Endothelial cell of umbilical vein (primary cell): ENCODE measurements around the gene HDAC9. TPM values are rescaled to one million over a fixed set of nuclear protein-coding genes. Genes with fewer than 3 reads are reported as not detected.

ENCODE experiments used
- BruUV-seq: library from RNA; stranded (reverse); fragments of 400-500 nt; replicated peaks from 2 replicates; lab custom pipeline; 2021; lab: Mats Ljungman, UMichigan
- CTCF ChIA-PET: fragments of 300-600, 350-600 bp; sonication (Branson Sonifier 250); formaldehyde crosslinking; loops from one replicate; lab custom pipeline; 2021; ENCODE audit warnings: antibody characterized with exemption, inconsistent platforms; lab: Charles Lee
- POLR2A ChIA-PET: fragments of 300-600, 350-600 bp; sonication (Branson Sonifier 250); formaldehyde crosslinking; loops from one replicate; lab custom pipeline; 2021; ENCODE audit warnings: antibody characterized with exemption, inconsistent platforms; lab: Charles Lee
- DNase-seq: peaks from one replicate; pipeline ENCODE4 v3.0.0-alpha.2; 2011; ENCODE audit warnings: low read depth, low spot score
- FAIRE-seq: peaks from 2 replicates; lab custom pipeline; 2011; peaks lifted over from hg19 to GRCh38; lab: Jason Lieb, UNC
- H2AFZ ChIP-seq: 2 replicates; pipeline ENCODE4 v1.6.0; 2012; ENCODE audit warnings: low read depth, low read length, control low read depth, inconsistent platforms
- H3K27ac ChIP-seq: 2 replicates; pipeline ENCODE4 v1.5.1; 2011; ENCODE audit warnings: low read depth, mild to moderate bottlenecking, control low read depth, low read length, moderate library complexity; ENCODE audit not compliant: insufficient read depth
- H3K27me3 ChIP-seq, 2 experiments: 2 replicates each; pipeline versions ENCODE4 v1.6.0 to v1.6.1; 2011; ENCODE audit warnings: low read length in 2 of 2, mixed read lengths in 1 of 2; ENCODE audit not compliant: control insufficient read depth in 2 of 2, insufficient read depth in 2 of 2
- H3K36me3 ChIP-seq, 2 experiments: 2 replicates in 1 of 2; 3 replicates in 1 of 2; pipeline ENCODE4 v1.5.1; 2011; ENCODE audit warnings: low read length in 2 of 2, mild to moderate bottlenecking in 1 of 2, moderate library complexity in 1 of 2; ENCODE audit not compliant: control insufficient read depth in 2 of 2, insufficient read depth in 2 of 2; ENCODE audit errors: extremely low read depth in 1 of 2
- H3K4me1 ChIP-seq: 3 replicates; pipeline ENCODE4 v1.5.1; 2011; ENCODE audit warnings: mild to moderate bottlenecking, low read length; ENCODE audit not compliant: control insufficient read depth, insufficient read depth; ENCODE audit errors: extremely low read depth
- H3K4me2 ChIP-seq: 2 replicates; pipeline ENCODE4 v1.6.1; 2011; ENCODE audit warnings: low read length, control low read depth, mixed read lengths; ENCODE audit not compliant: insufficient read depth
- H3K4me3 ChIP-seq, 3 experiments: fragments of 200-600 bp in 1 of 3; sonication (generic), shearing (Covaris generic) in 1 of 3; replicated peaks in 1 of 3; 2 replicates each; pipeline ENCODE4 v1.5.1; 2011 to 2016; ENCODE audit warnings: control low read depth in 3 of 3, low read length in 3 of 3, mild to moderate bottlenecking in 2 of 3, inconsistent platforms in 1 of 3, low read depth in 1 of 3, moderate library complexity in 1 of 3; ENCODE audit not compliant: insufficient read depth in 1 of 3
- H3K79me2 ChIP-seq: 2 replicates; pipeline ENCODE4 v1.6.0; 2012; ENCODE audit warnings: low read length, inconsistent platforms; ENCODE audit not compliant: control insufficient read depth, insufficient read depth
- H3K9ac ChIP-seq: replicated peaks from 2 replicates; pipeline ENCODE3; 2011; ENCODE audit warnings: low read length, control low read depth; ENCODE audit not compliant: insufficient read depth; ENCODE audit errors: extremely low read depth
- H3K9me1 ChIP-seq: replicated peaks from 3 replicates; pipeline ENCODE4 v1.6.0; 2011; ENCODE audit warnings: mild to moderate bottlenecking, low read length; ENCODE audit not compliant: control insufficient read depth, insufficient read depth; ENCODE audit errors: extremely low read depth
- H3K9me3 ChIP-seq: replicated peaks from 2 replicates; pipeline ENCODE4 v1.5.1; 2012; ENCODE audit warnings: low read length, inconsistent platforms; ENCODE audit not compliant: control insufficient read depth, insufficient read depth
- H4K20me1 ChIP-seq: replicated peaks from 2 replicates; pipeline ENCODE3; 2011; ENCODE audit warnings: mild to moderate bottlenecking, low read length; ENCODE audit not compliant: control insufficient read depth, insufficient read depth; ENCODE audit errors: extremely low read depth
- EZH2 ChIP-seq: IDR thresholded peaks from 2 replicates; pipeline ENCODE4 v1.6.1; 2012; ENCODE audit warnings: borderline replicate concordance, low read depth, mild to moderate bottlenecking, moderate library complexity, low read length, inconsistent platforms; ENCODE audit not compliant: severe bottlenecking
- FOS ChIP-seq: IDR thresholded peaks from 2 replicates; pipeline ENCODE4 v1.6.1; 2011; ENCODE audit warnings: mild to moderate bottlenecking, low read length, moderate library complexity, borderline replicate concordance; ENCODE audit not compliant: insufficient read depth
- GATA2 ChIP-seq: IDR thresholded peaks from 2 replicates; pipeline ENCODE4 v1.7.0; 2011; ENCODE audit warnings: low read depth, mild to moderate bottlenecking, moderate library complexity, mixed read lengths, low read length; ENCODE audit not compliant: insufficient read length, insufficient read depth
- JUN ChIP-seq: IDR thresholded peaks from 2 replicates; pipeline ENCODE4 v1.6.1; 2011; ENCODE audit warnings: borderline replicate concordance, low read depth; ENCODE audit not compliant: insufficient read length, insufficient read depth
- MAX ChIP-seq: IDR thresholded peaks from 2 replicates; pipeline ENCODE4 v1.6.1; 2011; ENCODE audit not compliant: insufficient read depth, insufficient read length
- MYC ChIP-seq: IDR thresholded peaks from one replicate; pipeline ENCODE4 v1.6.1; 2011; ENCODE audit warnings: mild to moderate bottlenecking, low read depth, low read length
- POLR2A ChIP-seq: IDR thresholded peaks from 2 replicates; pipeline ENCODE4 v1.6.1; 2012; ENCODE audit warnings: low read depth, mild to moderate bottlenecking, control low read depth, low read length
- POLR2AphosphoS5 ChIP-seq: IDR thresholded peaks from 2 replicates; pipeline ENCODE4 v1.6.1; 2012; ENCODE audit warnings: low read depth, mild to moderate bottlenecking, control low read depth, low read length, moderate library complexity; ENCODE audit not compliant: insufficient read depth
- dilution Hi-C: fragments of 300-500 bp; cut with MboI; formaldehyde crosslinking; loops from one replicate; pipeline ENCODE4 v1.15.0; 2019; ENCODE audit warnings: low sequenced_read_pairs; ENCODE audit not compliant: extremely low pct_ligation_motif_present
- intact Hi-C: fragments of 100-400 bp; cut with micrococcal nuclease; formaldehyde crosslinking; loops from one replicate; pipeline ENCODE4 v1.10.0; 2022
- polyA plus RNA-seq, 4 experiments: library from polyadenylated mRNA; depleted of rRNA in 3 of 4; stranded (reverse) in 3 of 4; unstranded in 1 of 4; fragments of >200 nt; gene quantifications; 2 replicates each; pipeline versions ENCODE4 v1.2.1 to v1.2.3, GENCODE V29; 2011 to 2012; ENCODE audit warnings: missing spikeins in 1 of 4
- total RNA-seq: library from RNA; stranded (reverse); gene quantifications from 2 replicates; pipeline ENCODE4 v1.2.3, GENCODE V29; 2021
- TF ChIP-seq, protein P1 (sequence below), 2 donors: IDR thresholded peaks; 1 replicate in 1 of 2; 2 replicates in 1 of 2; pipeline ENCODE4 v1.5.1; 2011; ENCODE audit warnings: low read length in 2 of 2, mild to moderate bottlenecking in 2 of 2, moderate library complexity in 2 of 2, control low read depth in 1 of 2, inconsistent platforms in 1 of 2, low read depth in 1 of 2; ENCODE audit not compliant: insufficient read depth in 1 of 2; ENCODE audit errors: extremely low read depth in 1 of 2

HDAC9 gene
- total and polyA plus RNA-seq, 2 donors (not counting 3 experiments of a cell fraction or from before 2014, with no cell fraction given): 1.8 to 11.6 TPM

- no peak overlapping the region for H3K4me3 ChIP-seq
- FAIRE-seq: no peak
- no peaks in the 10 kb centered on the region for H3K79me2 ChIP-seq
- TF ChIP-seq POLR2AphosphoS5: no peak
- TF ChIP-seq EZH2: no peak
- no peak for TF ChIP-seq GATA2
- no peak for TF ChIP-seq MAX
- TF ChIP-seq, protein P1, sequence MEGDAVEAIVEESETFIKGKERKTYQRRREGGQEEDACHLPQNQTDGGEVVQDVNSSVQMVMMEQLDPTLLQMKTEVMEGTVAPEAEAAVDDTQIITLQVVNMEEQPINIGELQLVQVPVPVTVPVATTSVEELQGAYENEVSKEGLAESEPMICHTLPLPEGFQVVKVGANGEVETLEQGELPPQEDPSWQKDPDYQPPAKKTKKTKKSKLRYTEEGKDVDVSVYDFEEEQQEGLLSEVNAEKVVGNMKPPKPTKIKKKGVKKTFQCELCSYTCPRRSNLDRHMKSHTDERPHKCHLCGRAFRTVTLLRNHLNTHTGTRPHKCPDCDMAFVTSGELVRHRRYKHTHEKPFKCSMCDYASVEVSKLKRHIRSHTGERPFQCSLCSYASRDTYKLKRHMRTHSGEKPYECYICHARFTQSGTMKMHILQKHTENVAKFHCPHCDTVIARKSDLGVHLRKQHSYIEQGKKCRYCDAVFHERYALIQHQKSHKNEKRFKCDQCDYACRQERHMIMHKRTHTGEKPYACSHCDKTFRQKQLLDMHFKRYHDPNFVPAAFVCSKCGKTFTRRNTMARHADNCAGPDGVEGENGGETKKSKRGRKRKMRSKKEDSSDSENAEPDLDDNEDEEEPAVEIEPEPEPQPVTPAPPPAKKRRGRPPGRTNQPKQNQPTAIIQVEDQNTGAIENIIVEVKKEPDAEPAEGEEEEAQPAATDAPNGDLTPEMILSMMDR (IDR thresholded peaks at IDR 0.05; ENCODE audit: extremely low read depth in 1 of 2, insufficient read depth in 1 of 2, low read depth in 1 of 2, low read length in 2 of 2): no peak
- no peak for TF ChIP-seq JUN
- no peak for TF ChIP-seq POLR2A
- no peak for TF ChIP-seq MYC
- TF ChIP-seq FOS: no peak
- H3K36me3 ChIP-seq: no peaks in the 10 kb centered on the region
- CTCF ChIA-PET: interaction anchor here (0.9 to 9.2 kb wide), 7 partner anchors 9 to 889 kb away, joined by 3 to 572 read pairs (median 3); no protein-coding TSS in a partner anchor
- dilution Hi-C loops: loop anchor here (25.0 kb wide), 1 partner anchor 211 kb away; no protein-coding TSS in a partner anchor
- intact Hi-C loops: loop anchor here (10.0 kb wide), 1 partner anchor 868 kb away; no protein-coding TSS in a partner anchor
- no peak overlapping the region for H2AFZ ChIP-seq
- DNase-seq: no peak
- H3K4me2 ChIP-seq: no peak overlapping the region
- no peak overlapping the region for H3K27ac ChIP-seq
- H3K9me3 ChIP-seq: no peaks in the 10 kb centered on the region
- POLR2A ChIA-PET: no interaction called here
- no peaks in the 10 kb centered on the region for H3K4me1 ChIP-seq
- no peaks in the 10 kb centered on the region for H3K9me1 ChIP-seq
- no peaks in the 10 kb centered on the region for H4K20me1 ChIP-seq
- no TSS peak for BruUV-seq
- H3K27me3 ChIP-seq: no peaks in the 10 kb centered on the region
- no peak overlapping the region for H3K9ac ChIP-seq
Measured at GRCh38 chr7:18572885-18573284, 77.3 kb downstream of the HDAC9 start.
